ENCODE measurements around the gene NPM1.
A peak's percentile ranks its signal among the peaks of the same experiment; 100 is the strongest.
"Not testable (repeated sequence)": the region's sequence is repeated elsewhere in the genome, so short reads cannot be mapped to it uniquely, and the experiment has no call there.

Gene NPM1

DNA sequence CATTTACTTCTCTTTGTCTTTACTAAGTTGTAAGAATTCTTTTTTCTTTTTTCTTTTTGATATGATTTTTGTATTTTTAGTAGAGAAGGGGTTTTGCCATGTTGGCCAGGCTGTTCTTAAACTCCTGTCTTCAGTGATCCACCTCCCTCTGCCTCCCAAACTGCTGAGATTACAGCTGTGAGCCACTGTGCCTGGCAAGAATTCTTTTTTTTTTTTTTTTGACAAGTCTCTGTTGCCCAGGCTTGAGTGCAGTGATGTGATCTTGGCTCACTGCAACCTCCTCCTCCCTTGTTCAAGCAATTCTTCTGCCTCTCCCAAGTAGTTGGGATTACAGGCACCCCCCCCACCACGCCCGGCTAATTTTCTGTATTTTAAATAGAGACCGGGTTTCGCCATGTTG, 9.9 kb downstream of the NPM1 start:
- H3K27ac ChIP-seq (ENCODE audit: low read depth, low read length) = no peak overlapping the region
- no peak overlapping the region for H3K4me3 ChIP-seq (ENCODE audit: low read depth, low read length)
- H2AFZ ChIP-seq (ENCODE audit: low read length, unreplicated experiment) = no peak overlapping the region

DNA sequence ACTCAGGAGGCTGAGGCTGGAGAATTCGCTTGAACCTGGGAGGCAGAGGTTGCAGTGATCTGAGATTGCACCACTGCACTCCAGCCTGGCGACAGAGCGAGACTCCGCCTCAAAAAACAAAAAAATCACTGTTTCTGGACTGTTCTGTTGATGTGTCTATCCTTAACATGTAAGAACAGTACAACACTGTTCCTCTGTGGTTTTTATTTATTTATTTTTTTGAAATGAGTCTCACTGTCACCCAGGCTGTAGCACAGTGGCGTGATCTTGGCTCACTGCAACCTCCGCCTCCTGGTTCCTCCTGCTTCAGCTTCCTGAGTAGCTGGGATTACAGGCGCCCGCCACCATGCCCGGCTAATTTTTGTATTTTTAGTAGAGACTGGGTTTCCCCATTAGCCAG, 11.0 kb downstream of the NPM1 start:
- not testable (repeated sequence) for H3K27me3 ChIP-seq (ENCODE audit: insufficient read depth, low read length); H3K4me3 ChIP-seq (ENCODE audit: low read depth, low read length); H2AFZ ChIP-seq (ENCODE audit: low read length, unreplicated experiment); H3K4me1 ChIP-seq (ENCODE audit: control insufficient read depth, insufficient read depth, low read length, unreplicated experiment); H3K27ac ChIP-seq (ENCODE audit: low read depth, low read length)
- Histone ChIP-seq H3K79me2 (ENCODE audit: control insufficient read depth, insufficient read depth, low read length, unreplicated experiment) (peaks cover 81% of the 10 kb centered on the region), H3K36me3 (ENCODE audit: insufficient read depth, low read length) (peaks cover 61% of the 10 kb centered on the region)

More for the DNA sequence above, 9.9 kb downstream of the NPM1 start:
- Histone ChIP-seq H3K4me1 (ENCODE audit: control insufficient read depth, insufficient read depth, low read length, unreplicated experiment) (no peaks in the 10 kb centered on the region), H3K36me3 (ENCODE audit: insufficient read depth, low read length) (peaks cover 72% of the 10 kb centered on the region), H3K27me3 (ENCODE audit: insufficient read depth, low read length) (no peaks in the 10 kb centered on the region), H3K79me2 (ENCODE audit: control insufficient read depth, insufficient read depth, low read length, unreplicated experiment) (peaks cover 92% of the 10 kb centered on the region)

DNA sequence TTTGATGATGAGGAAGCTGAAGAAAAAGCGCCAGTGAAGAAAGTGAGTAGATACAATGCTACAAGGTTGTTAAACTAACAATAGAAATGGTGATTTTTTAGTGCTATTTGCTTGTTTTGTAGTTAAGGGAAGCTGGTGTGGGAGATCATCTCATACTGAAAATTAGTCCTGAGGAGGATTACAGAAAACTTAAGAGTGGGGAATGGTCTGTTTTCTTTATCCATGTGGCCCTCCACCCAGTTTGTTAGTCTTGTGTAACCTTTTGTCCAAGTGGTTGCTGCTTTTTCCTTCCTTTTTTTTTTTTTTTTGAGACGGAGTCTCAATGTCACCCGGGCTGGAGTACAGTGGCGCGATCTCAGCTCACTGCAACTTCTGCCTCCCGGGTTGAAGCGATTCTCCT, 12.5 kb downstream of the NPM1 start:
- Histone ChIP-seq H3K79me2 (ENCODE audit: control insufficient read depth, insufficient read depth, low read length, unreplicated experiment) (peaks cover 70% of the 10 kb centered on the region), H3K36me3 (ENCODE audit: insufficient read depth, low read length) (peaks cover 56% of the 10 kb centered on the region), H3K27me3 (ENCODE audit: insufficient read depth, low read length) (no peaks in the 10 kb centered on the region), H3K4me1 (ENCODE audit: control insufficient read depth, insufficient read depth, low read length, unreplicated experiment) (peaks cover 4% of the 10 kb centered on the region), H2AFZ (ENCODE audit: low read length, unreplicated experiment) (no peak overlapping the region), H3K4me3 (ENCODE audit: low read depth, low read length) (no peak overlapping the region), H3K27ac (ENCODE audit: low read depth, low read length) (no peak overlapping the region)

DNA sequence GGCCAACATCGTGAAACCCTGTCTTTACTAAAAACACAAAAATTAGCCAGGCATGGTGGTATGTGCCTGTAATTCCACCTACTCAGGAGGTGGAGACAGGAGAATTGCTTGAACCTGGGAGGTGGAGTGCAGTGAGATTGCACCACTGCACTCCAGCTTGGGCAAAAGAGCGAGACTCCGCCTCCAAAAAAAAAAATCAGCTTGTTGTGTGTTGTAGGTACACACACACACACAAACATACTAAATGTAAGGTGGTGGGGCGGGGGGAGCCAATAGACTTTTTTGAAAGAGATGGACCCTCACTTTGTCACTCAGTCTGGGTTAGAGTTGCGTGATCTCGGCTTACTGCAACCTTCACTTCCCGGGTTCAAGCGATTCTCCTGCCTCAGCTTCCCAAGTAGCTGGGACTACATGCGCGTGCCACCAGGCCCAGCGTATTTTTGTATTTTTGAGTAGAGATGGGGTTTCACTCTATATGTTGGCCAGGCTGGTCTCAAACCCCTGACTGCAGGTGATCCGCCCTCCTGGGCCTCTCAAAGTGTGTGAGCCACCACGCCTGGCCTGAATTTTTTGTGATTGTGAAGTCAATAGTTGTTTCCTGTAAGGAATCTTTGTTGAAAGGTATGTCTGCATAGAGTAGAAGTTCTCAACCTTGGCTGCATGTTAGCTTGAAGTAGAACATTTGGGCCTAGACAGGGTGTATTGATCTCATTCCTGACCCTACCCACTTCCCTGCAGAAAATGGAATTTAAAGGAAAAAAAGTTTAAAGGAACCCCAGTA, 13.7 kb downstream of the NPM1 start:
- Histone ChIP-seq H3K4me1 (ENCODE audit: control insufficient read depth, insufficient read depth, low read length, unreplicated experiment) (peaks cover 16% of the 10 kb centered on the region), H3K4me3 (ENCODE audit: low read depth, low read length) (no peak overlapping the region), H3K27ac (ENCODE audit: low read depth, low read length) (no peak overlapping the region), H3K79me2 (ENCODE audit: control insufficient read depth, insufficient read depth, low read length, unreplicated experiment) (peaks cover 70% of the 10 kb centered on the region), H3K36me3 (ENCODE audit: insufficient read depth, low read length) (peaks cover 60% of the 10 kb centered on the region), H2AFZ (ENCODE audit: low read length, unreplicated experiment) (no peak overlapping the region), H3K27me3 (ENCODE audit: insufficient read depth, low read length) (no peaks in the 10 kb centered on the region)

DNA sequence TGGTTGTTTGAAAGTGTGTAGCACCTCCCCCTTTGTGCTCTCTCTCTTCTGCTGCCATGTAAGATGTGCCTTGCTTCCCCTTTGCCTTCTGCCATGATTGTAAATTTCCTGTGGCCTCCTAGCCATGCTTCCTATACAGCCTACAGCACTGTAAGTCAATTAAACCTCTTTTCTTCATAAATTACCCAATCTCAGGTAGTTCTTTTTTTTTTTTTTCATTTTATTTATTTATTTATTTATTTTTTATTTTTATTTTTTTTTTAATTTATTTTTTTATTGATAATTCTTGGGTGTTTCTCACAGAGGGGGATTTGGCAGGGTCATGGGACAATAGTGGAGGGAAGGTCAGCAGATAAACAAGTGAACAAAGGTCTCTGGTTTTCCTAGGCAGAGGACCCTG, 15.1 kb downstream of the NPM1 start:
- H3K4me3 ChIP-seq (ENCODE audit: low read depth, low read length); H3K27ac ChIP-seq (ENCODE audit: low read depth, low read length); H3K27me3 ChIP-seq (ENCODE audit: insufficient read depth, low read length); H2AFZ ChIP-seq (ENCODE audit: low read length, unreplicated experiment): not testable (repeated sequence)
- peaks cover 69% of the 10 kb centered on the region for H3K79me2 ChIP-seq (ENCODE audit: control insufficient read depth, insufficient read depth, low read length, unreplicated experiment)
- H3K4me1 ChIP-seq (ENCODE audit: control insufficient read depth, insufficient read depth, low read length, unreplicated experiment) = peaks cover 29% of the 10 kb centered on the region
- H3K36me3 ChIP-seq (ENCODE audit: insufficient read depth, low read length) = peaks cover 64% of the 10 kb centered on the region

DNA sequence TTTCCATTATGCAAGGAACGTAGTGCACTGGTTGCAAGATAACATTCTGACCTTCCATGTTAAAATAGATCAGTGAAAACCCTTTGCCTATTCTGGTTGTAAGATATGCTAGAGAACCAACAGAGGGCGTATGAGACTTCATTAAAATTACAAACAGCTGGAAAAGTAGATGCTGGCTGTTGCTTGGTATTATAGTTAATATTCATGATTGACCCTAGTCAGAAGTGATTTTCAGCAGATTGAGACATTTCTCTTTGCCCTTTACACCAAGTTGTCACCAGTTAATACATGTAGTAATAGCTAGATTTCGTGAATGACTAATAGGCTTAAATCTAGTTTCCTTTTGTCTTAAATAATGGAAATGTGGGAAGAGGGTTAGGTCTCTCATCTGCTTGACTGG, 18.0 kb downstream of the NPM1 start:
- Histone ChIP-seq H3K36me3 (ENCODE audit: insufficient read depth, low read length) (peaks cover 60% of the 10 kb centered on the region), H3K79me2 (ENCODE audit: control insufficient read depth, insufficient read depth, low read length, unreplicated experiment) (peaks cover 59% of the 10 kb centered on the region)

DNA sequence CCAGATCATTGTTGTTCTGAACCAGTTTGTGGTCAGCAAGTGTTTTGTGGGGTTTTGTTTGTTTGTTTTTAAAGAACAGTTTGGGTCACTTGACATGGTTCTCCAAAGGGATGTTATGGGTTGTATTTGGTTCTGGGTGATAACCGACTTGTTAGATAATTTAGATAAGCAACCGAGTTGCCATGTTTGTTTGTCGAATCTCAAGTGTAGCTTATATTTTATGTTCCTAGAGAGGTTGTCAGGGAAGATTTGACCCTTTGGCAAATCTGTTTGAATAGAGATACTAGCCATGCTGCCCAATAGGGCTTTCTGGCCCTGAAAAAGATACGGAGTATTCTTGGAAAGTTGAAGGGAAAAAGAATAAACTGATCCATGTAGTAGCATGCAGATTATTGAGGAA, 19.6 kb downstream of the NPM1 start:
- peaks cover 51% of the 10 kb centered on the region for H3K4me1 ChIP-seq (ENCODE audit: control insufficient read depth, insufficient read depth, low read length, unreplicated experiment)
- peaks cover 52% of the 10 kb centered on the region for H3K79me2 ChIP-seq (ENCODE audit: control insufficient read depth, insufficient read depth, low read length, unreplicated experiment)
- no peak overlapping the region for H3K4me3 ChIP-seq (ENCODE audit: low read depth, low read length)
- no peak overlapping the region for H3K27ac ChIP-seq (ENCODE audit: low read depth, low read length)
- peaks cover 58% of the 10 kb centered on the region for H3K36me3 ChIP-seq (ENCODE audit: insufficient read depth, low read length)
- no peak overlapping the region for H2AFZ ChIP-seq (ENCODE audit: low read length, unreplicated experiment)
- no peaks in the 10 kb centered on the region for H3K27me3 ChIP-seq (ENCODE audit: insufficient read depth, low read length)

More for the DNA sequence above, 18.0 kb downstream of the NPM1 start:
- peaks cover 51% of the 10 kb centered on the region for H3K4me1 ChIP-seq (ENCODE audit: control insufficient read depth, insufficient read depth, low read length, unreplicated experiment)
- peak overlapping the region; percentile 11 for H3K27ac ChIP-seq (ENCODE audit: low read depth, low read length)
- no peak overlapping the region for H3K4me3 ChIP-seq (ENCODE audit: low read depth, low read length)
- H2AFZ ChIP-seq (ENCODE audit: low read length, unreplicated experiment) = no peak overlapping the region
- H3K27me3 ChIP-seq (ENCODE audit: insufficient read depth, low read length) = no peaks in the 10 kb centered on the region

DNA sequence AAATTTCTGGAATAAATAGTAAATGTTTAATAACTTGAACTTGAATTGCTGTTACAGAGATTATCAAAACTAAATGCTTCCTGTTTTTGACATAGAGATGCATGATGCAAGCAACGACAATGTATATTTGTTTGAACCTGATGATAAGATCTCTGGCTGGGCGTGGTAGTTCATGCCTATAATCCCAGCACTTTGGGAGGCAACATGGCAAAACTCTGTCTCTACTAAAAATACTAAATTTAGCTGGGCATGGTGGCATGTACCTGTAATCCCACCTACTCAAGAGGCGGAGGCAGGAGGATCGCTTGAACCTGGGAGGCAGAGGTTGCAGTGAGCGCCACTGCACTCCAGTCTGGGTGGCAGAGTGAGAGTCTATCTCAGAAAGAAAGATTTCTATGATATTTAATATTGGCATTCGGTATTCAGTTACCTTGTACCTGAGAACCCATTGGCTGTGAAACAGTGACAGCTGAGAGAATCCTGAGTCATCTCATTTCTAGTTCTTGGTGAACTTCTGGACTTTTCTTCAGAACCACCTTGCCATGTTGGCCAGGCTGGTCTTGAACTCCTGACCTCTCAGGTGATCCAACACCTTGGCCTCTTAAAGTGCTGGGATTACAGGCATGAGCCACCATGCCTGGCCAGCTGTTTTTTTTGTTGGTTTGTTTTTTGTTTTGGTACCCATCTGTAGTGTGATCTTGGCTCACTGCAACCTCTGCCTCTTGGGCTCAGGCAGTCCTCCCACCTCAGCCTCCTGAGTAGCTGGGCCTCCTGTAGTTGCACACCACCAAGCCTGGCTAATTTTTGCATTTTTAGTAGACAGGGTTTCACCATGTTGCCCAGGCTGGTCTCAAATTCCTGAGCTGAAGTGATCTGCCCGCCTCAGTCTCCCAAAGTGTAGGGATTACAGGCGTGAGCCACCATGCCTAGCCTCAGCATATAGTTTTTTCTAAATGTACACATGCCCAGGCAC, 21.8 kb downstream of the NPM1 start:
- no peak overlapping the region for H2AFZ ChIP-seq (ENCODE audit: low read length, unreplicated experiment)
- H3K4me3 ChIP-seq (ENCODE audit: low read depth, low read length) = no peak overlapping the region
- H3K27me3 ChIP-seq (ENCODE audit: insufficient read depth, low read length) = no peaks in the 10 kb centered on the region
- no peak overlapping the region for H3K27ac ChIP-seq (ENCODE audit: low read depth, low read length)
- peaks cover 52% of the 10 kb centered on the region for H3K79me2 ChIP-seq (ENCODE audit: control insufficient read depth, insufficient read depth, low read length, unreplicated experiment)
- H3K4me1 ChIP-seq (ENCODE audit: control insufficient read depth, insufficient read depth, low read length, unreplicated experiment) = peaks cover 51% of the 10 kb centered on the region
- H3K36me3 ChIP-seq (ENCODE audit: insufficient read depth, low read length) = peaks cover 66% of the 10 kb centered on the region

DNA sequence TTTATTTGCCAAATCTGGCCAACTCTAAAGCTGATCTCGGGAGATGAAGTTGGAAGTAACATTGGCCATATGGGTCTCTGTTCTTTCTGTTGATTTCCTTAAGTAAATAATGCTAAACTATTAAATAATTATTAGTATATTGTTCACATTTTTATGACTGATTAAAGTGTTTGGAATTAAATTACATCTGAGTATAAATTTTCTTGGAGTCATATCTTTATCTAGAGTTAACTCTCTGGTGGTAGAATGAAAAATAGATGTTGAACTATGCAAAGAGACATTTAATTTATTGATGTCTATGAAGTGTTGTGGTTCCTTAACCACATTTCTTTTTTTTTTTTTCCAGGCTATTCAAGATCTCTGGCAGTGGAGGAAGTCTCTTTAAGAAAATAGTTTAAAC, 22.5 kb downstream of the NPM1 start:
- no peak overlapping the region for H3K4me3 ChIP-seq (ENCODE audit: low read depth, low read length)
- H3K36me3 ChIP-seq (ENCODE audit: insufficient read depth, low read length) = peaks cover 62% of the 10 kb centered on the region
- H3K27ac ChIP-seq (ENCODE audit: low read depth, low read length) = no peak overlapping the region
- H3K4me1 ChIP-seq (ENCODE audit: control insufficient read depth, insufficient read depth, low read length, unreplicated experiment) = peaks cover 47% of the 10 kb centered on the region
- peaks cover 47% of the 10 kb centered on the region for H3K79me2 ChIP-seq (ENCODE audit: control insufficient read depth, insufficient read depth, low read length, unreplicated experiment)
- no peak overlapping the region for H2AFZ ChIP-seq (ENCODE audit: low read length, unreplicated experiment)
- H3K27me3 ChIP-seq (ENCODE audit: insufficient read depth, low read length) = no peaks in the 10 kb centered on the region

DNA sequence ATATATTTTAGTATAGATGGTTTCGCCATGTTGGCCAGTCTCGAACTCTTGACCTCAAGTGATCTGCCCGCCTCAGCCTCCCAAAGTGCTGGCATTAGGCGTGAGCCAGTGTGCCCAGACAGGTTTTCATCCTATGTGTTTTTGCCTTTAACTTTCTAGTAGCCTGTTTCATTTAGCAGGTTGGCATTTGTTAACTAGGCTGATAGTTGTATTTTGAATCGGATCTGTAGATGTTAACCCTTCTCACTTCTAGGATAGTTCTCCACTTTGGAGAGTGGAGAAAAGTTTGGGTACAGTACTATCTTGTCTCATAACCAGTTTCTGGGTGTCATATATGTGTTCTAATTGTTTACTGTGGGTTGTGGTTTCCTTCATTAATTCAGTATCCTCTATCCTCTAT, 24.5 kb downstream of the NPM1 start:
- H3K79me2 ChIP-seq (ENCODE audit: control insufficient read depth, insufficient read depth, low read length, unreplicated experiment) = peaks cover 29% of the 10 kb centered on the region
- H3K36me3 ChIP-seq (ENCODE audit: insufficient read depth, low read length) = peaks cover 42% of the 10 kb centered on the region

More for the DNA sequence above, 24.5 kb downstream of the NPM1 start:
- Histone ChIP-seq H3K27me3 (ENCODE audit: insufficient read depth, low read length) (no peaks in the 10 kb centered on the region), H3K27ac (ENCODE audit: low read depth, low read length) (no peak overlapping the region), H3K4me1 (ENCODE audit: control insufficient read depth, insufficient read depth, low read length, unreplicated experiment) (peaks cover 27% of the 10 kb centered on the region), H2AFZ (ENCODE audit: low read length, unreplicated experiment) (no peak overlapping the region), H3K4me3 (ENCODE audit: low read depth, low read length) (no peak overlapping the region)
